ACC112 (cell line): ENCODE data around the gene CDH4.

Experiments
- H2AFZ ChIP-seq: fragments of 200-600 bp; sonication (generic); one replicate; pipeline ENCODE4 v1.6.0; 2017; ENCODE audit warnings: antibody characterized with exemption, low read length; ENCODE audit not compliant: unreplicated experiment
- H3K27ac ChIP-seq: fragments of 200-600 bp; sonication (generic); 2 replicates; pipeline ENCODE4 v1.5.1; 2014; ENCODE audit warnings: low read depth, mild to moderate bottlenecking, antibody characterized with exemption, low read length, moderate library complexity
- H3K27me3 ChIP-seq: fragments of 200-600 bp; sonication (generic); 2 replicates; pipeline ENCODE4 v1.6.1; 2014; ENCODE audit warnings: mild to moderate bottlenecking, antibody characterized with exemption, low read length, moderate library complexity, mixed read lengths; ENCODE audit not compliant: insufficient read depth
- H3K36me3 ChIP-seq: fragments of 200-600 bp; sonication (generic); 2 replicates; pipeline ENCODE4 v1.6.1; 2016; ENCODE audit warnings: mild to moderate bottlenecking, antibody characterized with exemption, low read length, moderate library complexity, mixed read lengths; ENCODE audit not compliant: insufficient read depth
- H3K4me1 ChIP-seq: fragments of 200-600 bp; sonication (generic); one replicate; pipeline ENCODE4 v1.6.1; 2016; ENCODE audit warnings: low read length, mixed read lengths; ENCODE audit not compliant: insufficient read depth, unreplicated experiment, control insufficient read depth
- H3K4me3 ChIP-seq: fragments of 200-600 bp; sonication (generic); 2 replicates; pipeline ENCODE4 v1.5.1; 2014; ENCODE audit warnings: mild to moderate bottlenecking, low read depth, low read length
- H3K79me2 ChIP-seq: fragments of 200-600 bp; sonication (generic); one replicate; pipeline ENCODE4 v1.6.0; 2016; ENCODE audit warnings: low read length; ENCODE audit not compliant: control insufficient read depth, unreplicated experiment, insufficient read depth

CDH4 gene

DNA sequence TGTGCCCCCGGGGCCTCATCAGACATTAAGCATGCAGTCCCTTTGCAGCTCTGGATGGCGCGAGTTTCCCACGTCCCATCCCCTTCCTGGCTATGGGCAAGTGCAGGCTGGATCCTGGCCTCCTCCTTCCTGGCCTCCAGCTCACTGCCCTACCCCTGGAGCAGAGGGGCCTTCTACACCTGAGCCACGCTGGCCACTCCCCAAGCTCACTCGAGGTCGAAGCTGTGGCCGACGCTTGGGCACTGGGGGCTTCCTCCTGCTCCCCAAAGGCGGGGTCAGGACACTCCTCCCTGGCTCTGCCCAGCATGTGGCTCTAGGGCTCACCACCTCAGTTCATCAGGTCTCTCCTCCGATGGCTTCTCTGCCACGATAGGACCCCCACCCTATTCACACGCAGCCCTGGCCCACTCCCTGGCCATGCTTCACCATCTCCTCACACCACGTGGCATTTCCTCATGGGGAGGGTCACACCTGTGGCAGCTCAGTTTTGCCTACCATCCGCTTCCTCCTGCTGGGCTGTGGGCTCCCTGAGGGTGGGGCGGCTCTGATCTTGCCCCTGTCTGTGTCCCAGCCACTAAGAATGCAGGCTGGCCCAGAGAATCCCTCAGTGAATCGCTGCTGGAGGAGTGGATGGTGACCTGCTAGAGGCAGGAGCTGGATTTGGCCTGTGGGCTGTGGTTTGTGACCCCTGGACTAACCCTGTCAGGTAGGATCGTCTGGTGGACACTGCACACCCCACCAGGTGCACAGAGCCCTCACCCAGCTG is 532.9 kb downstream of the CDH4 start:
- Histone ChIP-seq H3K79me2 (no peaks in the 10 kb centered on the region), H3K27ac (no peak overlapping the region), H3K27me3 (peaks cover 20% of the 10 kb centered on the region; the same call in 1 of the 2 replicates), H3K36me3 (no peaks in the 10 kb centered on the region), H2AFZ (no peak overlapping the region), H3K4me1 (no peaks in the 10 kb centered on the region), H3K4me3 (no peak overlapping the region)

DNA sequence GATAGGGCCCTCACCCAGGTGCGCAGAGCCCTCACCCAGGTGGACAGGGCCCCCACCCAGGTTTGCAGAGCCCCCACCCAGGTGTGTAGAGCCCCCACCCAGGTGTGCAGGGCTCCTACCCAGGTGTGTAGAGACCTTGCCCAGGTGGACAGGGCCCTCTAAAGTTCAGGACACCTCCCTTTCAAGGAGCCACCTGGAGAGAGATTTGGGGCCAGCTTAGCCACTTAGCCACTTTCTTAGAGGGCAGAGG is 533.4 kb downstream of the CDH4 start:
- Histone ChIP-seq H3K27ac (no peak overlapping the region), H3K4me1 (no peaks in the 10 kb centered on the region), H2AFZ (no peak overlapping the region), H3K4me3 (no peak overlapping the region), H3K27me3 (peaks cover 20% of the 10 kb centered on the region; the same call in 1 of the 2 replicates), H3K36me3 (no peaks in the 10 kb centered on the region), H3K79me2 (no peaks in the 10 kb centered on the region)

DNA sequence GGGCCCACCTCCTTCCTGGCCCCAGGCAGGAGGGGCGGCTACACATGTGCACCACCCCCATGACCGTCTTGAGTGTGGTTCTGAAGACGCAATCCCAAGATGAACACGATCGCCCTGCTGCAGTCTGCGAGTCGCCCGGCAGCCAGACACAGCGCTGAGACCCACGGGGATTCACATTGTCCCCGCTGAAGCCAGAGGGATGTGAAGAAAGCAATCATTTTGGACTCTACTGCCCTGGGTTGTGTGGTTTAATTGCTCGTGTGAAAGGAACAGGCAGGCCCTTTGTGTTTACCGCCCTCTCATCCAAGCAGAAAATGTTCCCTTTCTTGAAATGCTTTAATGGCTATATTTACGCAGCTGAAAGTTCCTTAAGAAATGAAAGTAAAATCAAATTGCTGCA is 534.2 kb downstream of the CDH4 start:
- H3K27ac ChIP-seq, result no peak overlapping the region
- H2AFZ ChIP-seq, result no peak overlapping the region
- no peaks in the 10 kb centered on the region for H3K79me2 ChIP-seq
- H3K27me3 ChIP-seq, result peaks cover 20% of the 10 kb centered on the region; the same call in 1 of the 2 replicates
- H3K4me3 ChIP-seq, result no peak overlapping the region
- no peaks in the 10 kb centered on the region for H3K36me3 ChIP-seq
- no peaks in the 10 kb centered on the region for H3K4me1 ChIP-seq

DNA sequence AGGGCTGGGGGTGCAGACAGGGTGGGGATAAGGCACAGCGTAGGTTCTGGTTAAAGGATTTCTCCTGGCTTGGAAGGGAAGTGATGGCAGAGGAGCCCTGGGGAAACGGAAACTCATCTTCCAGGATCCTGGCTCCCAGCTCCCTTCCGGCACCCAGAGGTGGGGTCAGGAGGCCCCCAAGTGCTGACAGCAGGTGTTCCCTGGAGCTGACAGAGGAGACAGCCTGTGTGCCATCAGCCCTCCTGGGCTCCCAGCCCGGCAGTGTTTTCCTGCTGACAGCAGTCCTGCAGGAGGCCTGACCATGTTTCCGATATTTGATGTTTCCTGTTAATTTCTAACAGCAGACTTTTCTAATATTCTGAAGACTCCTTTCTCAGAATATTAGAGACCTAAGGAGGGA is 536.3 kb downstream of the CDH4 start:
- Histone ChIP-seq H3K36me3 (no peaks in the 10 kb centered on the region), H3K27me3 (peaks cover 20% of the 10 kb centered on the region; the same call in 1 of the 2 replicates), H2AFZ (no peak overlapping the region), H3K4me1 (no peaks in the 10 kb centered on the region), H3K79me2 (no peaks in the 10 kb centered on the region), H3K27ac (no peak overlapping the region), H3K4me3 (no peak overlapping the region)

DNA sequence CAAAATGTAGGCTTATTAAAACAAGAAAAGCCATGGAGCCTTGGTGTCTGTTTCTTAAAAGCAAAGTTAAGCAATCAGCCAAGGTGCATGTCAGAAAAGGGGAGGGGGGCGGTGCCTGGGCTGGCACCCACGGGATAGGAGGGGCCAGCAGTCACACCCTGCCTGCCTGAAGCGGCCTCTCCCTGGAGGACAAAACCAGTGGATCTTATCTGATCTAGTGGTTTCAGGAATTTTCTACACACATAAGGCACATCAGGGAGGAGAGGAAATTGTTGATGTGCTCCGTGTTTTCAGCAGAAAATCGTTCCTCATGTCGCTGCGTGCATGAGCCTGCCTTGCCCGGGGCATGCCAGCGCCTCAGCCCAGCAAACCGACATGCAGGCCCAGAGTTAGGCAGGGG is 537.3 kb downstream of the CDH4 start:
- H3K4me3 ChIP-seq, result no peak overlapping the region
- H2AFZ ChIP-seq, result no peak overlapping the region
- no peaks in the 10 kb centered on the region for H3K4me1 ChIP-seq
- H3K36me3 ChIP-seq, result no peaks in the 10 kb centered on the region
- no peaks in the 10 kb centered on the region for H3K79me2 ChIP-seq
- peaks cover 20% of the 10 kb centered on the region; the same call in 1 of the 2 replicates for H3K27me3 ChIP-seq
- H3K27ac ChIP-seq, result no peak overlapping the region

DNA sequence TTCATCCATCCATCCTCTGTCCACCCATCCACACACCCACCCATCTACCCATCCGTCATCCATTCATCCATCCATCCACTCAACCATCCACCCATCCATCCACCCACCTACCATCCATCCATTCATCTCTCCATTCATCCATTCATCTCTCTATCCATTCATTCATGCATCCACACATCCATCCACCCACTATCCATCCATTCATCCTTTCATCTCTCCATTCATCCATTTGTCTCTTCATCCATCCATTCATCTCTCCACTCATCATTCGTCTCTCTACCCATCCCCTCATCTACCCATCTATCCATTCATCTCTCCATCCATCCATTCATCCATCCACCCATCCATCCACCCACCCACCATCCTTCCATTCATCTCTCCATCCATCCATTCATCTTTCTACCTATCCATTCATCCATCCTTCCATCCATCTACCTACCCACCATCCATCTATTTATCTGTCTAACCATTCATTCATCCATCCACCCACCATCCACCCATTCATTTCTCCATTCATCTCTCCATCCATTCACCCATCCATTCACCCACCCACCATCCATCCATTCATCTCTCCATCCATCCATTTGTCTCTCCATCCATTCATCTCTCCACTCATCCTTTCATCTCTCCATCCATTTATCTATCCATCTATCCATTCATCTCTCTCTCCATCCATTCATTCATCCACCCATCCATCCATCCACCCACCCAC is 538.2 kb downstream of the CDH4 start:
- Histone ChIP-seq H3K36me3 (no peaks in the 10 kb centered on the region), H3K27me3 (peaks cover 20% of the 10 kb centered on the region; the same call in 1 of the 2 replicates), H2AFZ (no peak overlapping the region), H3K79me2 (no peaks in the 10 kb centered on the region), H3K4me1 (no peaks in the 10 kb centered on the region), H3K4me3 (no peak overlapping the region), H3K27ac (no peak overlapping the region)

DNA sequence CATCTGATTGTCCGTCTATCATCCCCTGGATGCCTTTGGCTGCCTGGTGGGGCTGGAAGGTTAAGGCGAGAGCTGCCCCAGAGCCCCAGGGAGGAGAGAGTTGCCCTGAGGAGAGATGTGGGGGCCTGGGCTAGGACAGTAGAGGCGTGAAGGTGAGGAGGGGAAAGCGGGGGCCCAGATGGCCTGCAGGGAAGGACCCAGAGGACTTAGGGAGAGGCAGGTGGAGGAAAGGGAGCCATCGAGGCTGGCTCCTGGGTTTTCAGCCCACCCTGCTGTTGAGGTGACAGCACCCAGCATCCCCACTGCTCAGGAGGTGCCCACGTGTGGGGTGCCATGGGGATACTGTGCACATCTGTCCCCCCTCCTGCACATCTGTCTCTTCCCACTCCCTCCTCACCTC is 539.9 kb downstream of the CDH4 start:
- no peaks in the 10 kb centered on the region for H3K36me3 ChIP-seq
- H3K27me3 ChIP-seq, result peaks cover 16% of the 10 kb centered on the region; the same call in 1 of the 2 replicates
- H3K27ac ChIP-seq, result no peak overlapping the region

DNA sequence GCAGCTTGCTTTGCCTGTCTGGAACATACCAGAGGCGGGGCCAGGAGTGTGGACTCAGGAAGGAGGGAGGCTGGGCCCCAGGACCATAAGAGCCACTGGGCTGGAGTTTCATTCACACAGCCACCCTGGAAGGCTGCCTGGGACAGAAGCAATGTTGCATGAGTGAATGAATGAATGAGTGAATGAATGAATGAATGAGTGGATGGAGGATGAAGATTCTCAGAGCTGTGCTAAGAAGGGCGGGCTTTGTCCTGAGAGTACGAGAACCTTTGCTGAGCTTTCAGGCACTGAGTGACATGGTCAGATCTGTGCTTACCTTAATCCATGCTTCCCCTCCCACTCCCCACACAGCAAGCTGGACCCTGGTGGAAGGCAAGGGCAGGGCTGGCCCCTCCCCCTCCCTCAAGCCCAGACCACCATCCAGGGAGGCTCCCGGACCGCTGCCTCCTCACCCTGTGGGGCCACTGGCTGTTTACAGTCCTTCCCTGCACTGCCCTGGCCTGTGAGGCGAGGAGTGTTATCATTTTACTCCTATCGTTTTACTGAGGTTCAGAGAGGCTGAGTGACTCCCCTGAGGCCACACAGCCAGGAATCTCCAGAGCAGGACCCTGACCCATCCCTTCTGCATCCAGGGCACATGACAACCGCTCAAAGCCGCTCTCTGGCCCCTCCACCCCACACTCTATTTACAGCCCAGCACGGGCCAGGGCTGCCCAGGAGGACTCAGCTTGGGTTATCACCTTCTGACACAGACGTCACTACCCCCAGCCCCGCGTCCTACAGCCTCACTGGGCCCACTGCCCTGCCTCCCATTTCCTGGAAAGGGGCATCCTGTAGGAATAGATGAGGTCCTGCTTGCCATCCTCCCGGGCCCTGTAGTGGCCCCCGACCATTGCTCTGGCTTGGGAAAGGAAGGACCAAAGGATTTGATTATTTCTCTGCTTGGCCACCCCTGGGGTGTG is 543.9 kb downstream of the CDH4 start:
- no peak overlapping the region for H3K27ac ChIP-seq
- no peaks in the 10 kb centered on the region for H3K4me1 ChIP-seq
- H3K79me2 ChIP-seq, result no peaks in the 10 kb centered on the region
- no peaks in the 10 kb centered on the region for H3K36me3 ChIP-seq
- no peaks in the 10 kb centered on the region for H3K27me3 ChIP-seq
- no peak overlapping the region for H3K4me3 ChIP-seq
- H2AFZ ChIP-seq, result no peak overlapping the region

More for the DNA sequence above, 539.9 kb downstream of the CDH4 start:
- H3K79me2 ChIP-seq, result no peaks in the 10 kb centered on the region
- H2AFZ ChIP-seq, result no peak overlapping the region
- H3K4me1 ChIP-seq, result no peaks in the 10 kb centered on the region
- H3K4me3 ChIP-seq, result no peak overlapping the region

DNA sequence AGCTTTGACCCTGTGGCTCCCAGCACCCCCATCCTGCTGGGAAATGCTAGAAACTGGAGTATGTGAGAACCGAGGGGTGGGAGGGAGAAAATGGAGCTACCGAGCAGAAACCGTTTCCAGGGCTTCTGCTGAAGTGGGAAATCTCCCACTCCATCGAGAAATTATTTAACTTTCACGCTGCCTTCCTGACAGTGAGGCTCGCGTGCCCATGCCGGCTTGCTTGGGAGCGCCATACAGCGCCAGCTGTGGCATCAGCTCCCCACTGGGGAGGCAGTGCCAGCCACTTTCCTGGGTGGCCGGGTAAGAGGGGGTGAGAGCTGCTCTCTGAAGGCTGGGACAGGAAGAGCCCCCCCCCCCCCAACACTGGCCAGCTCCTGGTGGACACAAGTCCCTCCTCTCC is 544.7 kb downstream of the CDH4 start:
- Histone ChIP-seq H3K27ac (no peak overlapping the region), H3K27me3 (no peaks in the 10 kb centered on the region; the same call in 1 of the 2 replicates), H3K4me1 (no peaks in the 10 kb centered on the region), H2AFZ (no peak overlapping the region), H3K4me3 (no peak overlapping the region), H3K36me3 (no peaks in the 10 kb centered on the region), H3K79me2 (no peaks in the 10 kb centered on the region)

DNA sequence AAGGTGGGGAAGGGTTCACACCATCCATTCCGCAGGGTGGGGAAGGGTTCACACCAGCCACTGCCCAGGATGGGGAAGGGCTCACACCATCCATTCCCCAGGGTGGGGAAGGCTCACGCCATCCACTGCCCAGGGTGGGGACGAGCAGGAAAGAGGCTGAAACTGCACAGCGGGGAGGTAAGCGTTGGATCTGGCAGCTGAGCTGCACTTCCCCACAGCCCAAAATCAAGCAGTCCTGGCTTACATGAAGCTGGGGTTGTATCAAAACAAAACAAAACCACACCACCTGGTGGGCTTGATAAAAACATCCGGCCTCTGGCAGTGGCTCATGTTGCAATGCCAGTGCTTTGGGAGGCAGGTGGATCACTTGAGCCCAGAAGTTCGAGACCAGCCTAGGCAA is 545.1 kb downstream of the CDH4 start:
- peaks cover 4% of the 10 kb centered on the region for H3K27me3 ChIP-seq
- H3K36me3 ChIP-seq, result no peaks in the 10 kb centered on the region
- H3K4me1 ChIP-seq, result no peaks in the 10 kb centered on the region
- H3K4me3 ChIP-seq, result no peak overlapping the region
- no peaks in the 10 kb centered on the region for H3K79me2 ChIP-seq
- H2AFZ ChIP-seq, result no peak overlapping the region
- no peak overlapping the region for H3K27ac ChIP-seq
